ENCODE measurements around the gene SCGB1D1.

The SCGB1D1 gene

DNA sequence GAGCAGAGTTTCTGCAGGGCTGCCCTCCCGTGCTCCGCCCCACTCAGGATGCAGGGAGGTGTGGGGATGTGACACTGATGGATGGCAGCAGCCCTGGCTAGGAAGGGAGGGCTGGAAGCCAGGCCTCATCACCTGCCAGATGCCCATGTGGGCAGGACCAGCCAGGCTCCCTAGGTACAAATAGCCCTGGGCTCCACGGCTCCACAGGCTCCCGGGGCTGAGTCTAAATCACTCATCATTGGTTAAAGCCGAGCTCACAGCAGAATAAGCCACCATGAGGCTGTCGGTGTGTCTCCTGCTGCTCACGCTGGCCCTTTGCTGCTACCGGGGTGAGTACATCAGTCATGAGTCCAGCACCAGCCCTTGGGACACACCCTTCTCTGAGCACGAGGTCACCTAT is at the start of gene SCGB1D1:
TSS of gene SCGB1D1 (plus strand) at position 206 of the 400 bp plus-strand sequence. CDS start at position 275, 69 bp downstream.
- no peak for DNase-seq (ENCODE audit: low spot score)

- DNase-seq (ENCODE audit: low spot score): no peak
Measured at GRCh38 chr11:62140304-62141110, 49.5 kb upstream of the SCGB1D1 start.

DNA sequence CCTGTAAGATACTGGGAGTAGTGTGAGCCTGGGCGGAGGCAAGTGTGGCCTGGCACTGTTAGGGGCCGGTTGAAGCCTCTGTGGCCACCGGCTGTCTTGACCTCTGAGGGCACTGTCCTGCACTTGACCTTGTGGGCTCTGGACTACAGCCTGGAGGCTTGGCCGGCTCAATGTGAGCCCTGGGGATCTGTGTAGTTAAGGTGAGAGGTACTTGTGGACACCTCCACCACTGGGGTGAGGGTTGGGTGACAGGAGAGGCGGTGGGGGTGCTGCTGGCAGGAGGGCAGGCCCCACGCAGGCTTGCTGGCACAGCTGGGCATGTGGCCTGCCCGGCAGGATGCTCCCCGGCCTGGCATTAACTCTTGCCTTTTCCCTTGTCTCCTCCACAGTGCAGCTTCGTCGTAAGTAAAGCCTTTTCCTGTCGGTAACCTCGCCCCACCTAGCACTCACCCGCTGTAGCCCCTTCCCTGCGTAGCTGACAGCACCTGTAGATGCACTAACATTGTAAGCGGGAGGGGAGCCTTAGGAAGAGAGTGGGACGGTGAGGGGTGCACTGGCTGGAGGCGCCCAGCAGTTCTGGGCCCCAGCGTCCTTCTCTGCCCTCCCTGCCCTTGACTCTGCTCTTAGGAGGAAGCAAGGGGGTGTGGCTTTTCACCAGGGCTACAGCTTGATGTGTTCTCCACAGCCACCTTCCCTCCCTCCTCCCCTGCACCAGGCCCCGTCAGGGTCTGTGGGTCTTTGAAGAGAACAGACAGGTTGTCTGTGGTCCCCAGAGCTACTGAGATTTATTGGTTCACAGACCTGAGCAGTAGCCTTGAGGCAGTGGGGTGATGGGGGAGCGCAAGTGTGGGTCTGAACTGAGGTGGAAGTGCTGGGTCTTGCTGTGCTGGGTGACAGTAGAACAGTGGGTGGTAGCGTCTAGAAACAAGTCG is 48.6 kb upstream of the SCGB1D1 start:
- no peak for DNase-seq (ENCODE audit: low spot score)

- no peak for DNase-seq (ENCODE audit: low spot score)
Measured at GRCh38 chr11:62142043-62142375, 48.0 kb upstream of the SCGB1D1 start.

- DNase-seq (ENCODE audit: low spot score): no peak
Measured at GRCh38 chr11:62142921-62143320, 47.1 kb upstream of the SCGB1D1 start.

DNA sequence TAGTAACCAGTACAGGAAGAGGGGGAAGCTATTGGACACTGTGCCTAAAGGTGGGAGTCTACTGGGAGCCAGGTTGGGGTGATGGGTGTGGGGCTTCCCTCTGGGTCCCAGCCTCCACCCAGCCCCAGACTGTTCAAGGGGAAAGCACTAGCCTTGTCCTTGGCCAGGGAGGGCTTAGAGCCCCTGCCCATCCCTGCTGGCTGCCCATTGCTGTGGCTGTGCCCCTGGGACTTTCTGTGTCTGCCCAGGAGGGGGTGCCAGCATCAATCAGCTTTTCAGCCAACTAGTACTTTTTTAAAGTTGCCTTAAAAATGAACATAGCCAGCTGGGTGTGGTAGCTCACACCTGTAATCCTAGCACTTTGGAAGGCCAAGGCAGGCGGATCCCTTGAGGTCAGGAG is 46.3 kb upstream of the SCGB1D1 start:
- no peak for DNase-seq (ENCODE audit: low spot score)

- DNase-seq (ENCODE audit: low spot score): no peak
Measured at GRCh38 chr11:62144641-62145255, 45.3 kb upstream of the SCGB1D1 start.

GRCh38 chr11:62145261-62145871 is 44.6 kb upstream of the SCGB1D1 start:
- DNase-seq (ENCODE audit: low spot score): no peak

DNA sequence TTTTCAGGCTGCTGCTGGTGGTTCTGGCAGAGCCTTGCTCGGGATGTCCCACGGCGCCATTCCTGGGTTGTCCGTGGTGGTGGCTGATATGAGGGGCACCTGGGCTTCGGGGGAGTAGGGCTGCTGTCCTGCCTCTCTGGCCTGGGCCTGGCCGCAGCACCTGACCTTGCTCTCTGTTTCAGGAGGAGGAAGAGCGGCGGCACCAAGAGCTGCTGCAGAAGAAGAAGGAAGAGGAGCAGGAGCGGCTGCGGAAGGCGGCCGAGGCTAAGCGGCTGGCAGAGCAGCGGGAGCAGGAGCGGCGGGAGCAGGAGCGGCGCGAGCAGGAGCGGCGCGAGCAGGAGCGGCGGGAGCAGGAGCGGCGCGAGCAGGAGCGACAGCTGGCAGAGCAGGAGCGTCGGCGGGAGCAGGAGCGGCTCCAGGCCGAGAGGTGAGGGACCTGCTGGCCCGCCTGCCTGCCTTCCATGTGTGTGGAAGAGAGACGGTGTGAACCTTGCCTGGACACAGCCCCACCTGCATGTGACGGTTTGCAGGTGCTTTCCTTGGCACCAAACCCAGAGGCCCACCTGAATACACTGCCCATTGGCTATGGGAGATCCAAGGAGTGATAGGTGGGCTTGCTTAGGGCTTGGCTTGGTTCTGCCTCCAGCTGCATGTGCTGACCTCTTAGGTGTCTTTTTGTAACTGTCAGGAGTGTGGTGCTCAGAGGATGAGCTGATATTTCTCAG is 43.4 kb upstream of the SCGB1D1 start:
- no peak for DNase-seq (ENCODE audit: low spot score)

DNA sequence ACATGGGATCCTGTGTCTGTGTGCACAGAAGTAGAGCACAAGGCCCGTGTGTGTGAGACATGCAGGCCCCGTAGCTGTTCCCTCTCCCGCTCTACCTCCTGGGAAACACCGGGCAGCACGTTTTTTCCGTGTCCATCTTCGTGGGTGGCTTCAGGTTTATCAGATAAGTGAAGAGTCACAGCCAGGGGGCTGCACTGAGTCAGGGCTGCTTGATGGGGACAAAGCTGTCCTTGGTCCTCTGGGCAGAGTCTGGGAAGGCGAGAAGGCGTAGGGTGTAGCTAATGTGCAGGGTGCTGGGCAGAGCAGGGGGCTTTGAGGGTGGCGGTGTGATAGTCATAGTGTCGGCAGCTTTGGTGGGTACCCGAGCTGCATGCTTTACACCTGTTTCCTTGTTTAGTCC is 42.5 kb upstream of the SCGB1D1 start:
- DNase-seq (ENCODE audit: low spot score): no peak

GRCh38 chr11:62148271-62148980 is 41.6 kb upstream of the SCGB1D1 start:
- DNase-seq (ENCODE audit: low spot score): no peak

DNA sequence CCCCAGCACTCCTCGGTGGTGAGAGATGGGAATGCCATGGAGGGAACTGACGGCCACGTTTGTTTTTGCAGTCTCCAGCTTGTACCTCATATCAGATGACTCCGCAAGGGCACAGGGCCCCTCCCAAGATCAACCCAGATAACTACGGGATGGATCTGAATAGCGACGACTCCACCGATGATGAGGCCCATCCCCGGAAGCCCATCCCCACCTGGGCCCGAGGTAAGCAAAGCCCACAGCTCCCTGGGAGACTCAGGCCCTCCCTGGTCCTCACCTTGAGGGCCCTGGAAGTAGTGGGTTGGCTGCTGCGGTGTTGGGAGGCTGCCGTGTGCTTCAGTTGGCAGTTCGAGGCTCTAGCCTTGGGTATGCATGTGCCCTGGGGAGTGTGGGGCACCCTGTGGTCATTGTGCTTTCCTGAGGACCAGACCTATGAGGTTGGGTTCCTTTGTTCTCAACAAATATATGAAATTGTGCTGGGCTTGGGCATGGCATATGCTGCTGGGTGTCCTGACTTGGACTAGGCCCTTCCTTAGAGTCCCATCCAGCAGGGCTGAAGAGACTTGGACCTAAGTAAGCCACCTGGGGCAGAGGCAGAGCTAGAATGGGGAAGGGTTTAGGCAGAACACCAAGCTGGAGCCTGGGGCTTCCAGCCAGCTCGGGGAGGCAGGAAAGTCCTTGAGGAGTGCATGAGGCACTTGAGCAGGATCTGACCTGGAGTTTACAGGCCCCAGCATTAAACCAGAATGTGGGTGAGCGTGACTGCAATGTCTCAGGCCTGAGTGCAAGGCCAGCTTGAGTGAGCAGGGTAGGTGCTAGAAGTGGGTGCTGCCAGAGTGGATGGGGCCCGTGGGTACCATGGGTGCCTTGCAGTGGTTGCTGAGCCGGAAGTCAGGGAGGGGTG is 39.8 kb upstream of the SCGB1D1 start:
- DNase-seq (ENCODE audit: low spot score): no peak

DNA sequence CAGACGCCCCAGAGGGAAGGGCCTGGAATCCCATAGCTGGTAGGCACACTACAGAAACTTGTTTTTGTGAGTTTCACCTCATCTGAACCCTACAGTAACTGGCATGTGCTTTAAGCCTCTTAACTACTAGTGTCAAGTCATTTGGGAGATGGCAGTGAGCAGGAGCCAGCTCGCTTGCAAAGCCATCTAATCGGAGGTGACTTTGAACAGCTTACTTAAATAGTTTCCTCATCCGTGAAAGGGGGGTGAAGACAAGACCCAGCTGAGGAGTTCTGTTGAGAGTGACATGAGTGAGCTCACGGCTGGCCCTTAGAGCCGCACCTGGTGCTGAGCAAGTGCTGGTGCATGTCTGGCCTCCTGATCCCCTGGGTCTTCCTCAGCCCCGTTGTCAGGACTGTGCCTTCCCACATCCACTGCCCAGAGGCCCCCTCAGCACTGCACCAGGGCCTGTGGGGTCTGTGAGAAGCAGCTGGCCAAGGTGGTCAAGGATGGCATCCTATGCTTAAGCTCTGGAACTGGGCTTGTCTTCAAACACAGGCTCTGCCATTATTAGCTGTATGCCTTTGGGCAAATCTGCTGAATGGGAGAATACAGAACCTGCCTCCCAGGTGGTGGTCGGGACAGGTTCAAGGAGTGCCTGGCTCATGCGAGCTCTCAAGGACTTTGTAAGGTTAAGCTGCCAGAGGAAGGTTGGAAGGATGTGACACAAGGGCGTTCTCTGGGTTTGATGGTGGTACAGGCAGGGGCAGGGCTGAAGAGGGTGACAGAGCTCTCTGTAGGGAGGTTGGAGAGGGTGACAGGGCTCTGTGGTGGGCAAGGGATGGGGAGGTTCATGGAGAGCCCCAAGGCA is 38.9 kb upstream of the SCGB1D1 start:
- DNase-seq (ENCODE audit: low spot score): no peak

GRCh38 chr11:62151737-62152102 is 38.3 kb upstream of the SCGB1D1 start:
- no peak for DNase-seq (ENCODE audit: low spot score)

DNA sequence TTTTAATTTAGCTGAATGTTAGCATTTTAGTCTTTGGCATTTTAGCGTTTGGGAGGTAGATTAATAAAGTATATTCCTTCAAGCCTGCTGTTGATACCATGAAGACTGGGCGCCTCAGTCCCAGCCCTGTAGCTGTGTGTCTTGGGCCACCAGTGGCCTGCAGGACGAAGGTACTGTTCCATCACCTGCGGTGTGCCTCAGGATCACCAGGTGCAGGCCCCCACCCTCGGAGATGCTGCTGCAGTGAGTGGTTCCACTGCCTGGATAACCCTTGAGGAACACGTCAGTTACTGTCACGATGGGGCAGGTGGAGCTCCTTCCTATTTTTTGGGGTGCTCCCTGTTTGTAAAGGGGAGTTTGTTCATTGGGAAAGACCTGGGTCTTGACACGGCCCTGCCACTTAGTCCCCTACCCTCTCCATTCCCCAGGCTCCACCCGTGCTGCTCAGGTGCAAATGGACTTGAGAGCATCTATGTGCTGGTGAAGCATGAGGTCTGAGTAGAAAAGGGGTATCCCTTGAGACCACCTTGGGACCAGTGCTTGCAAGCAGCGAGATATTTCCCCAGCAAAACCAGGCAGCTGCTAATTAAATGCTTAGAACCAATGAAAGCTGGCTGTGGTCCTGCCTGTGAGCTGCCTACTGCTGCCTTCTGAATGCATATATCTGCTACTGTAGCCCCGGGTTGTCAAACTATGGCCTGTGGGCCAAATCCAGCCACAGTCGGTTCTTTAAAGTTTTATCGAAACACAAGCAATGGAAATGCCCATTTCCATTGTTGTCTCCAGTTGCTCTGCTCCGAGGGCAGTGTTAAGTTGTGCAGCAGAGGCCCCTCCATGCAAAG is 37.5 kb upstream of the SCGB1D1 start:
- DNase-seq (ENCODE audit: low spot score): no peak

- no peak for DNase-seq (ENCODE audit: low spot score)
Measured at GRCh38 chr11:62153087-62153395, 37.0 kb upstream of the SCGB1D1 start.

DNA sequence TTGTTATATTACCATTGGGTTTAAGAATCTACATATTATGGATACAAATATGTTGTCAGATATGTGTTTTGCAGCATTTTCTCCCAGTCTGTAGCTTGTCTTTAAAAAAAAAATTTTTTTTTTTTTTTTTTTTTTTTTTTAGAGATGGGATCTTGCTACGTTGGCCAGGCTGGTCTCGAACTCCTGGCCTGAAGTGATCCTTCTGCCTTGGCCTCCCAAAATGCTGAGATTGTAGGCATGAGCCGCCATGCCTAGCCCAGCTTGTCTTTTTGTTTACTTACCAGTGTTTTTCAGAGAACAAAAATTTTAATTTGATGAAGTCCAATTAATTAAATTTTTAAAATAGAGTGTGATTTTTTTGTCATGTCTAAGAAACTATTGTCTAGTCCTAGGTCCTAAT is 36.4 kb upstream of the SCGB1D1 start:
- no peak for DNase-seq (ENCODE audit: low spot score)

- DNase-seq (ENCODE audit: low spot score): no peak
Measured at GRCh38 chr11:62157603-62158002, 32.4 kb upstream of the SCGB1D1 start.

All from LoVo (cell line).